Liver (tissue), 9 donors: ENCODE results near the gene NGRN. TPM values are rescaled to one million over a fixed set of nuclear protein-coding genes. Genes with fewer than 3 reads are reported as not detected.

Experiments
- DNase-seq: peaks from one replicate; pipeline ENCODE4 v3.0.0-alpha.2; 2017; ENCODE audit warnings: low spot score
- H3K27ac ChIP-seq, 2 donors: one replicate each; pipeline ENCODE4 v1.7.0; 2013; ENCODE audit warnings: inconsistent platforms in 2 of 2, low read length in 2 of 2, control low read depth in 1 of 2, low read depth in 1 of 2, mild to moderate bottlenecking in 1 of 2
- H3K27me3 ChIP-seq, 4 donors: one replicate each; pipeline versions ENCODE4 v1.6.1 to v1.7.0; 2013; ENCODE audit warnings: low read length in 3 of 4, inconsistent platforms in 1 of 4, mild to moderate bottlenecking in 1 of 4, moderate library complexity in 1 of 4; ENCODE audit not compliant: control insufficient read depth in 4 of 4, insufficient read depth in 4 of 4
- H3K36me3 ChIP-seq, 4 donors: one replicate each; pipeline versions ENCODE4 v1.6.1 to v1.7.0; 2013; ENCODE audit warnings: low read length in 3 of 4, mild to moderate bottlenecking in 3 of 4, low read depth in 1 of 4, moderate library complexity in 1 of 4; ENCODE audit not compliant: control insufficient read depth in 4 of 4, insufficient read depth in 3 of 4
- H3K4me1 ChIP-seq, 4 donors: one replicate each; pipeline versions ENCODE4 v1.6.1 to v1.7.0; 2013; ENCODE audit warnings: low read length in 3 of 4, mild to moderate bottlenecking in 3 of 4, moderate library complexity in 1 of 4; ENCODE audit not compliant: control insufficient read depth in 4 of 4, insufficient read depth in 4 of 4
- H3K4me3 ChIP-seq, 3 donors: one replicate each; pipeline versions ENCODE4 v1.6.1 to v1.7.0; 2013; ENCODE audit warnings: low read length in 3 of 3, control low read depth in 1 of 3, low read depth in 1 of 3, mild to moderate bottlenecking in 1 of 3
- H3K9ac ChIP-seq, 2 donors: one replicate each; pipeline ENCODE4 v1.7.0; 2013; ENCODE audit warnings: low read length in 2 of 2, mild to moderate bottlenecking in 2 of 2, moderate library complexity in 2 of 2, control low read depth in 1 of 2, low read depth in 1 of 2
- H3K9me3 ChIP-seq, 4 donors: one replicate each; pipeline versions ENCODE4 v1.6.1 to v1.7.0; 2013; ENCODE audit warnings: low read length in 3 of 4; ENCODE audit not compliant: control insufficient read depth in 4 of 4
- EGR1 ChIP-seq, 2 donors: IDR thresholded peaks; 2 replicates each; pipeline ENCODE4 v1.6.1; 2016 to 2018; ENCODE audit warnings: antibody characterized with exemption in 2 of 2, low read depth in 2 of 2
- FOXA1 ChIP-seq: IDR thresholded peaks from 2 replicates; pipeline ENCODE4 v1.6.1; 2016; ENCODE audit warnings: antibody characterized with exemption
- FOXA2 ChIP-seq: IDR thresholded peaks from 2 replicates; pipeline ENCODE4 v1.6.1; 2016; ENCODE audit warnings: antibody characterized with exemption
- GABPA ChIP-seq, 2 donors: IDR thresholded peaks in 1 of 2; conservative IDR thresholded peaks in 1 of 2; 2 replicates each; pipeline ENCODE4 v1.6.1; 2016; ENCODE audit warnings: antibody characterized with exemption in 2 of 2, mild to moderate bottlenecking in 1 of 2, moderate library complexity in 1 of 2
- HNF4A ChIP-seq, 2 donors: conservative IDR thresholded peaks; 2 replicates each; pipeline ENCODE4 v1.6.1; 2016; ENCODE audit warnings: antibody characterized with exemption in 2 of 2, mild to moderate bottlenecking in 2 of 2
- HNF4G ChIP-seq: IDR thresholded peaks from 2 replicates; pipeline ENCODE4 v1.6.1; 2016; ENCODE audit warnings: antibody characterized with exemption
- JUND ChIP-seq, 2 donors: IDR thresholded peaks; 2 replicates each; pipeline ENCODE4 v1.6.1; 2016; ENCODE audit warnings: antibody characterized with exemption in 2 of 2
- NR2F2 ChIP-seq: IDR thresholded peaks from 2 replicates; pipeline ENCODE4 v1.6.1; 2016; ENCODE audit warnings: antibody characterized with exemption
- RAD21 ChIP-seq, 2 donors: IDR thresholded peaks; 2 replicates each; pipeline ENCODE4 v1.6.1; 2016; ENCODE audit warnings: antibody characterized with exemption in 2 of 2, mild to moderate bottlenecking in 2 of 2
- REST ChIP-seq: IDR thresholded peaks from 2 replicates; pipeline ENCODE4 v1.6.1; 2016; ENCODE audit warnings: antibody characterized with exemption, mild to moderate bottlenecking
- RXRA ChIP-seq, 2 donors: IDR thresholded peaks; 2 replicates each; pipeline ENCODE4 v1.6.1; 2017 to 2018; ENCODE audit warnings: antibody characterized with exemption in 2 of 2, mild to moderate bottlenecking in 1 of 2
- SP1 ChIP-seq: IDR thresholded peaks from 2 replicates; pipeline ENCODE4 v1.6.1; 2018; ENCODE audit warnings: antibody characterized with exemption, mild to moderate bottlenecking
- TAF1 ChIP-seq: conservative IDR thresholded peaks from 2 replicates; pipeline ENCODE4 v1.6.1; 2016; ENCODE audit warnings: antibody characterized with exemption, mild to moderate bottlenecking
- YY1 ChIP-seq: IDR thresholded peaks from 2 replicates; pipeline ENCODE4 v1.6.1; 2016; ENCODE audit warnings: antibody characterized with exemption, mild to moderate bottlenecking
- whole genome bisulfite sequencing: extraction: QIAGEN DNeasy Blood & Tissue Kit; methylation state at CpG from one replicate; pipeline ENCODE4 v1.1.7; 2013; 5-methylcytosine and 5-hydroxymethylcytosine counted together
- polyA plus RNA-seq, 2 donors: library from polyadenylated mRNA; stranded (reverse) in 1 of 2; unstranded in 1 of 2; fragments of 200-250 nt in 1 of 2; fragments of >200 nt in 1 of 2; fragmentation: Nextera tagmentation in 1 of 2; extraction: Ambion mirVana in 1 of 2; gene quantifications; one replicate each; pipeline versions ENCODE4 v1.2.1 to v1.2.3, GENCODE V29; 2013 to 2015
- total RNA-seq, 2 donors: library from RNA; depleted of rRNA; stranded (reverse); fragments of >200 nt; gene quantifications; one replicate each; pipeline ENCODE4 v1.2.3, GENCODE V29; 2014
- TF ChIP-seq, protein P1 (sequence below): fragments of 150-350 bp; IDR thresholded peaks from 2 replicates; pipeline ENCODE4 v1.5.1; 2017; ENCODE audit warnings: improper control_type of control experiment, low read depth, low read length; ENCODE audit not compliant: missing input control
- TF ChIP-seq, protein P2 (sequence below): IDR thresholded peaks from 2 replicates; pipeline ENCODE4 v1.6.1; 2016; ENCODE audit warnings: antibody characterized with exemption
- TF ChIP-seq, protein P3 (sequence below): IDR thresholded peaks from 2 replicates; pipeline ENCODE4 v1.6.1; 2016; ENCODE audit warnings: antibody characterized with exemption
- TF ChIP-seq, protein P4 (sequence below): IDR thresholded peaks from 2 replicates; pipeline ENCODE4 v1.6.1; 2016; ENCODE audit warnings: antibody characterized with exemption
- donor health status: healthy.
- donor health status: healthy.
- donor health status: healthy.
- donor health status: healthy.
- donor health status: healthy.

The NGRN gene
- total and polyA plus RNA-seq, 4 donors: 22.8 to 26.6 (median 24.9) TPM

DNA sequence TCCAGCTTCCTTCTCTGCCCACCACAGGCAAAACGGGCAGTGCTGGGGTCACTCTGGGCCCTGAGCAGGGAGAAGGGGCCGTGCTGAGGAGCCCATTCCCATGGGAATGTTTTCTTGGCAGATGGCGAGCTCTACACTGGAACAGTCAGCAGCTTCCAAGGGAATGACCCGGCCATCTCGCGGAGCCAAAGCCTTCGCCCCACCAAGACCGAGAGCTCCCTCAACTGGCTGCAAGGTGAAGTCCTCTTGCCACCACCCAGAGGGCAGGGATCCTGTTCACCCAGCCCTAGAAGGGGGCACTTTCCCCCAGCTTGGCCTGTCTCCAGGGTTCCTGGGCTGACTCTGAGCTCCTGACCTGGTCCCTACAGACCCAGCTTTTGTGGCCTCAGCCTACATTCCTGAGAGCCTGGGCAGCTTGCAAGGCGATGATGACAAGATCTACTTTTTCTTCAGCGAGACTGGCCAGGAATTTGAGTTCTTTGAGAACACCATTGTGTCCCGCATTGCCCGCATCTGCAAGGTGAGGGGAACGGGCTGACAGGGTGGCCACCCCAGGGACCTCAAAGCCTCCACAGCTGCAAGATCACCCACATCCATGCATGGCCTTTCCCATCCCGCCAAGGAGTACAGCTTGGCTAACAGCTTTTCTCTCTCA lies 44.1 kb upstream of the NGRN start:
- Histone ChIP-seq H3K4me3 (no peak overlapping the region), H3K36me3 (peaks cover 18 to 45% (median 35%) of the 10 kb centered on the region in 4 donors), H3K4me1 (peaks cover 0 to 13% (median 8%) of the 10 kb centered on the region in 4 donors), H3K27ac (peak overlapping the region; percentile 73 to 86), H3K27me3 (no peaks in the 10 kb centered on the region), H3K9ac (no peak overlapping the region), H3K9me3 (no peaks in the 10 kb centered on the region)
- TF ChIP-seq, protein P1, sequence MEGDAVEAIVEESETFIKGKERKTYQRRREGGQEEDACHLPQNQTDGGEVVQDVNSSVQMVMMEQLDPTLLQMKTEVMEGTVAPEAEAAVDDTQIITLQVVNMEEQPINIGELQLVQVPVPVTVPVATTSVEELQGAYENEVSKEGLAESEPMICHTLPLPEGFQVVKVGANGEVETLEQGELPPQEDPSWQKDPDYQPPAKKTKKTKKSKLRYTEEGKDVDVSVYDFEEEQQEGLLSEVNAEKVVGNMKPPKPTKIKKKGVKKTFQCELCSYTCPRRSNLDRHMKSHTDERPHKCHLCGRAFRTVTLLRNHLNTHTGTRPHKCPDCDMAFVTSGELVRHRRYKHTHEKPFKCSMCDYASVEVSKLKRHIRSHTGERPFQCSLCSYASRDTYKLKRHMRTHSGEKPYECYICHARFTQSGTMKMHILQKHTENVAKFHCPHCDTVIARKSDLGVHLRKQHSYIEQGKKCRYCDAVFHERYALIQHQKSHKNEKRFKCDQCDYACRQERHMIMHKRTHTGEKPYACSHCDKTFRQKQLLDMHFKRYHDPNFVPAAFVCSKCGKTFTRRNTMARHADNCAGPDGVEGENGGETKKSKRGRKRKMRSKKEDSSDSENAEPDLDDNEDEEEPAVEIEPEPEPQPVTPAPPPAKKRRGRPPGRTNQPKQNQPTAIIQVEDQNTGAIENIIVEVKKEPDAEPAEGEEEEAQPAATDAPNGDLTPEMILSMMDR: peak; percentile 84
- peak; percentile 52 to 60 for TF ChIP-seq RXRA (IDR thresholded peaks at IDR 0.05)
- TF ChIP-seq HNF4G: no peak
- peak; percentile 29 for TF ChIP-seq NR2F2
- TF ChIP-seq HNF4A (conservative IDR thresholded peaks at IDR 0.05): peak; percentile 9 to 18
- TF ChIP-seq, protein P2, sequence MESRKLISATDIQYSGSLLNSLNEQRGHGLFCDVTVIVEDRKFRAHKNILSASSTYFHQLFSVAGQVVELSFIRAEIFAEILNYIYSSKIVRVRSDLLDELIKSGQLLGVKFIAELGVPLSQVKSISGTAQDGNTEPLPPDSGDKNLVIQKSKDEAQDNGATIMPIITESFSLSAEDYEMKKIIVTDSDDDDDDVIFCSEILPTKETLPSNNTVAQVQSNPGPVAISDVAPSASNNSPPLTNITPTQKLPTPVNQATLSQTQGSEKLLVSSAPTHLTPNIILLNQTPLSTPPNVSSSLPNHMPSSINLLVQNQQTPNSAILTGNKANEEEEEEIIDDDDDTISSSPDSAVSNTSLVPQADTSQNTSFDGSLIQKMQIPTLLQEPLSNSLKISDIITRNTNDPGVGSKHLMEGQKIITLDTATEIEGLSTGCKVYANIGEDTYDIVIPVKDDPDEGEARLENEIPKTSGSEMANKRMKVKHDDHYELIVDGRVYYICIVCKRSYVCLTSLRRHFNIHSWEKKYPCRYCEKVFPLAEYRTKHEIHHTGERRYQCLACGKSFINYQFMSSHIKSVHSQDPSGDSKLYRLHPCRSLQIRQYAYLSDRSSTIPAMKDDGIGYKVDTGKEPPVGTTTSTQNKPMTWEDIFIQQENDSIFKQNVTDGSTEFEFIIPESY: no peak
- TF ChIP-seq RAD21 (IDR thresholded peaks at IDR 0.05): peak; percentile 93 to 97
- DNase-seq: peak; percentile 80
- WGBS: 42% methylated on average over 14 of the region's 14 CpGs

DNA sequence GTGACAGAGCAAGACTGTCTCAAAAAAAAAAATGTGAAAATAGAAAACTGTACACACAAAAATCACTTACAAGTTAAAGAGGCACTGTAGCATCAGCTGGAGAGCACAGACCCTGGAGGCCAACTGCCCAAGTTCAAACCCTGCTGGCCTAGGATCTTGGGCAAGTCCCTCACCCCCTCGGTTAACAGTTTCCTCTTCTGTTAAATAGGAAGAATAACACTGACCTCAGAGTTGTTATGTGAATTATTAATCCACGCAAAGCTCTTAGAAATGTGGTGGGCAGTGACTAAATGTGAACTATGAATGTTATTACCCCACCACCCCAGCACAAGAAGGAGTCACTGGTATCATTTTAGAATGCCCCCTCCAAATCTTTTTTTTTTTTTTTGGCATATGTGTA lies 42.9 kb upstream of the NGRN start:
- 79% methylated on average over 2 of the region's 2 CpGs for WGBS
- TF ChIP-seq, protein P2: no peak
- TF ChIP-seq, protein P3, sequence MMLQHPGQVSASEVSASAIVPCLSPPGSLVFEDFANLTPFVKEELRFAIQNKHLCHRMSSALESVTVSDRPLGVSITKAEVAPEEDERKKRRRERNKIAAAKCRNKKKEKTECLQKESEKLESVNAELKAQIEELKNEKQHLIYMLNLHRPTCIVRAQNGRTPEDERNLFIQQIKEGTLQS: no peak
- no peak for TF ChIP-seq GABPA (IDR thresholded peaks at IDR 0.05 in 1 of 2, conservative IDR thresholded peaks at IDR 0.05 in 1 of 2)
- TF ChIP-seq REST: no peak
- TF ChIP-seq YY1: no peak
- TF ChIP-seq, protein P4, sequence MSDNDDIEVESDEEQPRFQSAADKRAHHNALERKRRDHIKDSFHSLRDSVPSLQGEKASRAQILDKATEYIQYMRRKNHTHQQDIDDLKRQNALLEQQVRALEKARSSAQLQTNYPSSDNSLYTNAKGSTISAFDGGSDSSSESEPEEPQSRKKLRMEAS: no peak
- no peak for TF ChIP-seq RXRA (IDR thresholded peaks at IDR 0.05)
- TF ChIP-seq FOXA2: no peak
- TF ChIP-seq NR2F2: no peak
- no peak for TF ChIP-seq TAF1
- TF ChIP-seq, protein P1: no peak
- no peak for TF ChIP-seq FOXA1
- no peak for TF ChIP-seq RAD21 (IDR thresholded peaks at IDR 0.05)
- no peak for TF ChIP-seq EGR1 (IDR thresholded peaks at IDR 0.05; ENCODE audit: low read depth in 2 of 2)
- TF ChIP-seq JUND (IDR thresholded peaks at IDR 0.05): no peak
- TF ChIP-seq SP1: no peak
- TF ChIP-seq HNF4G: no peak
- no peak for TF ChIP-seq HNF4A (conservative IDR thresholded peaks at IDR 0.05)
- Histone ChIP-seq H3K4me1 (peaks cover 0 to 13% (median 8%) of the 10 kb centered on the region in 4 donors), H3K27me3 (no peaks in the 10 kb centered on the region), H3K27ac (no peak overlapping the region), H3K9me3 (no peaks in the 10 kb centered on the region), H3K4me3 (no peak overlapping the region), H3K36me3 (peaks cover 18 to 52% (median 39%) of the 10 kb centered on the region in 4 donors), H3K9ac (no peak overlapping the region)
- no peak for DNase-seq
